Lower leg skin (tissue), 3 donors: ENCODE measurements around the gene KRT33A.

ENCODE experiments used
- CTCF ChIP-seq, 3 donors: fragments of 450-650 bp; IDR thresholded peaks; one replicate each; pipeline ENCODE4 v1.5.1; 2016; ENCODE audit warnings: antibody characterized with exemption in 3 of 3, mild to moderate bottlenecking in 3 of 3, moderate library complexity in 2 of 3
- POLR2A ChIP-seq, 2 donors: fragments of 450-650 bp; IDR thresholded peaks; one replicate each; pipeline ENCODE4 v1.6.1; 2016 to 2017; ENCODE audit warnings: antibody characterized with exemption in 2 of 2, mild to moderate bottlenecking in 1 of 2, moderate library complexity in 1 of 2

GRCh38 chr17:41333836-41334235, 16.8 kb downstream of the KRT33A start:
- no peak for TF ChIP-seq CTCF (IDR thresholded peaks at IDR 0.05)
- TF ChIP-seq POLR2A (IDR thresholded peaks at IDR 0.05): no peak
